Subcutaneous adipose tissue (tissue), 4 donors: ENCODE data around the gene CPAMD8. TPM values are rescaled to one million over a fixed set of nuclear protein-coding genes. Genes with fewer than 3 reads are reported as not detected.

Source experiments
- total RNA-seq, 4 donors: library from RNA; depleted of rRNA; stranded (reverse); fragments of >200 nt; gene quantifications; one replicate each; pipeline ENCODE4 v1.1.0, GENCODE V29; 2016
- TF ChIP-seq, protein P1 (sequence below): fragments of 450-650 bp; IDR thresholded peaks from one replicate; pipeline ENCODE4 v1.5.1; 2016; ENCODE audit warnings: low read depth, mild to moderate bottlenecking, control low read depth, antibody characterized with exemption, moderate library complexity

Gene CPAMD8
- total RNA-seq, 4 donors from 2014 or later, result 3.7 to 75.5 (median 22.0) TPM

DNA sequence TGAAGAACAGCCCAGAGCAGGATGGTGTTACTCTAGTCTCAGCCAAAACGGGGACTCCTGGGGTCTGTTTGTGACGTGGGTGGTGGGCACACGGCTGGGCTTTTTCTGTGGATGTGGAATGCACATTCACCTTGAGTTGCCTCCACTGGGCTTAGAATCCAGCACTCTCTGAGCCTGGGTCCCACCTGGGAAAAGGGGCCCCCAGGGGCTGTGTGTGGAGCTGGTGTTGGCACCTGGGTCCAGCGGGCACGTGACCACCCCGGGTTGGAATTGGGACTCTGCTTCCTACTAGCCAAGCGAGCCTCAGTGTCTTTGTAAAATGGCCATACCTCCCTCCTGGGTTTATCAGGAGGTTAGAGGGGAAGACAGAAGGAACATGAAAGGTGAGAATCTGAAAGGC lies 167.0 kb downstream of the CPAMD8 start:
- TF ChIP-seq, protein P1, sequence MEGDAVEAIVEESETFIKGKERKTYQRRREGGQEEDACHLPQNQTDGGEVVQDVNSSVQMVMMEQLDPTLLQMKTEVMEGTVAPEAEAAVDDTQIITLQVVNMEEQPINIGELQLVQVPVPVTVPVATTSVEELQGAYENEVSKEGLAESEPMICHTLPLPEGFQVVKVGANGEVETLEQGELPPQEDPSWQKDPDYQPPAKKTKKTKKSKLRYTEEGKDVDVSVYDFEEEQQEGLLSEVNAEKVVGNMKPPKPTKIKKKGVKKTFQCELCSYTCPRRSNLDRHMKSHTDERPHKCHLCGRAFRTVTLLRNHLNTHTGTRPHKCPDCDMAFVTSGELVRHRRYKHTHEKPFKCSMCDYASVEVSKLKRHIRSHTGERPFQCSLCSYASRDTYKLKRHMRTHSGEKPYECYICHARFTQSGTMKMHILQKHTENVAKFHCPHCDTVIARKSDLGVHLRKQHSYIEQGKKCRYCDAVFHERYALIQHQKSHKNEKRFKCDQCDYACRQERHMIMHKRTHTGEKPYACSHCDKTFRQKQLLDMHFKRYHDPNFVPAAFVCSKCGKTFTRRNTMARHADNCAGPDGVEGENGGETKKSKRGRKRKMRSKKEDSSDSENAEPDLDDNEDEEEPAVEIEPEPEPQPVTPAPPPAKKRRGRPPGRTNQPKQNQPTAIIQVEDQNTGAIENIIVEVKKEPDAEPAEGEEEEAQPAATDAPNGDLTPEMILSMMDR, result no peak

DNA sequence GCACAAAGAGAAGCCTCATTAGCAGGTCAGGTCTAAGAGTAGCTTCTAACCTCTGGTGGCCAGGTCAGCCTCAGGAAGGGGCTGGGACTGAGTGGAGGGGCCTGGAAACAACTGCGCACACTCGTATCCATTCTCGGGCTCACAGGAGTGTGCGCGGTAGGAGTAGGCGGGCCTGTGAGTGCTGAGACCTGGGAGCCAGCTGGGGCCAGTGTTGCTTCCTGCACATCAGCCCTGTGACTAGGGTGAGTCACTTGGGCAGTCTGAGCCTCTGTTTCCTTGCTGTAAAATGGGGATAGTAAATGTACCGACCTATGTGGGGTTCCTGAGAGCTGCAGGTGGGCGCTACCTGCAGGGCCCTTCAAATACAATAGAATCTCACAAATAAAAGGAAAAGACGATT lies 170.5 kb downstream of the CPAMD8 start:
- TF ChIP-seq, protein P1, result no peak

DNA sequence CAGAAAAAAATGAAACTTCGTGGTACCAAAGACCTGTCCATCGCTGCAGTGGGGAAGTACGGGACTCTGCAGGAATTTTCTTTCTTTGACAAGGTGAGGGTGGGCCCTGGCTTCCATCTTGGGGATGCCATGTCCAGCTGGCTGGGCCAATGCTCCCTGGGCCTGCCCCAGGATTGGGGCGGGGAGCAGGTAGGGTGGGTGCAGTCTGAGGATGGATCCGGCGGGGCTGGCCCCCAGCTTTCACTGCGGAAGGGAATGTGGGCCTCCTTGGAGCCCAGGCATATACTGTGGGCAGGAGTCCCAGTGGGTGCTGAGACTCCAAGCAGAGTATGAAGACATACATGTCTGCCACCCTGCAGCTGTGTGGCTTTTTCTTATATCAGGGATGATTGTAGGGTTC lies 173.5 kb downstream of the CPAMD8 start:
- TF ChIP-seq, protein P1, result no peak

- TF ChIP-seq, protein P1, result no peak
Observed at GRCh38 chr19:16851031-16851712, 175.4 kb downstream of the CPAMD8 start.

DNA sequence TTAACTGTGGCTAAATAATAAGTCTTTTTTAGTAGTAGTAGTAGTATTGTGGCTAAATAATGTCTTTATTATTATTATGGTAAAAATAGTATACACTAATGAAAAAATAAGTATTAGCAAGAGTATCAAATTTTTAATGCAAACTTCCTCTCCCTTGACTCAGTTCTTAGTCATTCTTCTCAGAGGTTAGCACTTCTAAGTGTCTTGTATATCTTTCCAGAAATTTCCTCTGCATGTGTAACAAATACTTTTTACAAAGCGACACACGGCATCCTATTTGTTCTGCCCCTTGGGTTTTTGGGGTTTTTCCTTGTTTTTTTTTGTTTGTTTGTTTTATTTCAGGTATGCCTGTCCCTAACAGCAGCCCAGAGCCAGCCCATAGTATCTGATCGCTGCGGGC lies 176.5 kb downstream of the CPAMD8 start:
- TF ChIP-seq, protein P1, result no peak

DNA sequence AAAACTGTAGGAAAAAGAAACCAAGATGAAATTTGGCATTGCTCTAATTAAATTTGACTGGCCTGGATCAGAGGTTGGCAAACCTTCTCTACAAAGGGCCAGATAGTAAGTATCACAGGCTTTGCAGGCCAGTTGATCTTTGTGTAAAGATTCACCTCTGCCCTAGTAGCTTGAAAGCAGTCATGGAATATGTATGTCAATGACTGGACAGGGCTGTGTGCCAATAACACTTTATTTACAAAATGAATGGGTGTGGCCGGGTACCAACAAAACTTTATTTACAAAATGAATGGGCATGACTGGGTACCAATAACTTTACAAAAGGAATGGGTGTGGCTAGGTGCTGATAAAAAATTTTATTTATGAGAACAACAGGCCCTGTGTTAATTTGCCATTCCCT lies 177.4 kb downstream of the CPAMD8 start:
- TF ChIP-seq, protein P1, result no peak

- TF ChIP-seq, protein P1, result no peak
Observed at GRCh38 chr19:16847430-16847829, 179.2 kb downstream of the CPAMD8 start.
